H1 (cell line): ENCODE measurements around the gene CD200R1L.

Experiments
- CTCF ChIP-seq, 3 experiments: IDR thresholded peaks; 1 replicate in 2 of 3; 2 replicates in 1 of 3; pipeline versions ENCODE4 v1.5.1 to v1.6.1; 2011; ENCODE audit warnings: low read length in 3 of 3, mild to moderate bottlenecking in 3 of 3, inconsistent platforms in 2 of 3, low read depth in 1 of 3, moderate library complexity in 1 of 3; ENCODE audit not compliant: insufficient read depth in 1 of 3; ENCODE audit errors: control extremely low read depth in 1 of 3
- POLR2A ChIP-seq, 2 experiments: IDR thresholded peaks; 1 replicate in 1 of 2; 2 replicates in 1 of 2; pipeline ENCODE4 v1.6.1; 2011; ENCODE audit warnings: low read depth in 2 of 2, low read length in 2 of 2, mild to moderate bottlenecking in 2 of 2; ENCODE audit errors: control extremely low read depth in 1 of 2
- SIN3A ChIP-seq, 2 experiments: IDR thresholded peaks in 1 of 2; conservative IDR thresholded peaks in 1 of 2; 2 replicates each; pipeline ENCODE4 v1.6.1; 2011 to 2012; ENCODE audit warnings: low read length in 2 of 2, improper control_type of control experiment in 1 of 2, low read depth in 1 of 2, mild to moderate bottlenecking in 1 of 2

GRCh38 chr3:112865757-112866156, 19.1 kb upstream of the CD200R1L start:
- TF ChIP-seq CTCF (IDR thresholded peaks at IDR 0.05; ENCODE audit: control extremely low read depth in 1 of 3, insufficient read depth in 1 of 3, low read depth in 1 of 3, low read length in 3 of 3) (no peak), SIN3A (conservative IDR thresholded peaks at IDR 0.05 in 1 of 2, IDR thresholded peaks at IDR 0.05 in 1 of 2; ENCODE audit: low read depth in 1 of 2, low read length in 2 of 2) (no peak), POLR2A (IDR thresholded peaks at IDR 0.05; ENCODE audit: control extremely low read depth in 1 of 2, low read depth in 2 of 2, low read length in 2 of 2) (no peak)
